B cell (primary cell): ENCODE data around the gene ADIPOR1. TPM values are rescaled to one million over a fixed set of nuclear protein-coding genes. Genes with fewer than 3 reads are reported as not detected.

Experiments used
- ATAC-seq: fragments of 200-7000 bp; cut with Tn5 transposase; one replicate; pipeline ENCODE4 v1.10.0; 2021; ENCODE audit warnings: low read depth, mild to moderate bottlenecking, moderate number of reproducible peaks, moderate library complexity
- CTCF ChIA-PET: fragments of 350-600 bp; sonication (Branson Sonifier 250); formaldehyde crosslinking; loops from one replicate; lab custom pipeline; 2021; ENCODE audit warnings: antibody characterized with exemption, inconsistent platforms; lab: Charles Lee
- POLR2A ChIA-PET: fragments of 350-600 bp; sonication (Branson Sonifier 250); formaldehyde crosslinking; loops from one replicate; lab custom pipeline; 2021; ENCODE audit warnings: antibody characterized with exemption; lab: Charles Lee
- DNase-seq: peaks from one replicate; pipeline ENCODE4 v3.0.0; 2013
- H2AFZ ChIP-seq: 2 replicates; pipeline ENCODE4 v1.6.1; 2012; ENCODE audit warnings: mild to moderate bottlenecking, low read depth, low read length; ENCODE audit not compliant: insufficient read depth, poor library complexity, severe bottlenecking
- H3K27ac ChIP-seq, 2 donors: 1 replicate in 1 of 2; 2 replicates in 1 of 2; pipeline ENCODE4 v1.5.1; 2012 to 2013; ENCODE audit warnings: low read length in 2 of 2, mild to moderate bottlenecking in 2 of 2, moderate library complexity in 1 of 2
- H3K27me3 ChIP-seq, 4 experiments: fragments of 200-600 bp in 1 of 4; sonication (generic) in 1 of 4; replicated peaks in 1 of 4; 1 replicate in 2 of 4; 2 replicates in 2 of 4; pipeline versions ENCODE4 v1.6.1 to v1.7.0; 2013 to 2016; ENCODE audit warnings: low read length in 3 of 4, mild to moderate bottlenecking in 2 of 4, mixed read lengths in 1 of 4, moderate library complexity in 1 of 4; ENCODE audit not compliant: insufficient read depth in 4 of 4, control insufficient read depth in 3 of 4; ENCODE audit errors: control extremely low read depth in 1 of 4
- H3K36me3 ChIP-seq, 2 experiments: replicated peaks in 1 of 2; 1 replicate in 1 of 2; 2 replicates in 1 of 2; pipeline versions ENCODE4 v1.6.1 to v1.7.1; 2013; ENCODE audit warnings: low read length in 1 of 2; ENCODE audit not compliant: insufficient read depth in 2 of 2, control insufficient read depth in 1 of 2; ENCODE audit errors: control extremely low read depth in 1 of 2, extremely low read depth in 1 of 2
- H3K4me1 ChIP-seq, 2 donors: fragments of 200-600 bp in 1 of 2; sonication (generic) in 1 of 2; 1 replicate in 1 of 2; 2 replicates in 1 of 2; pipeline versions ENCODE4 v1.5.1 to v1.6.1; 2013 to 2017; ENCODE audit warnings: low read length in 2 of 2; ENCODE audit not compliant: control insufficient read depth in 2 of 2, insufficient read depth in 2 of 2
- H3K4me2 ChIP-seq: replicated peaks from 2 replicates; pipeline ENCODE3; 2012; ENCODE audit warnings: mild to moderate bottlenecking, low read depth, low read length; ENCODE audit not compliant: poor library complexity, severe bottlenecking
- H3K4me3 ChIP-seq, 5 experiments: fragments of 200-600 bp in 1 of 5; sonication (generic) in 1 of 5; 1 replicate in 3 of 5; 2 replicates in 2 of 5; pipeline versions ENCODE4 v1.5.1 to v1.7.0; 2011 to 2016; ENCODE audit warnings: low read length in 4 of 5, mild to moderate bottlenecking in 4 of 5, low read depth in 2 of 5, control low read depth in 1 of 5, moderate library complexity in 1 of 5; ENCODE audit not compliant: insufficient read depth in 1 of 5; ENCODE audit errors: control extremely low read depth in 1 of 5, extremely low read depth in 1 of 5
- H3K79me2 ChIP-seq: fragments of 200-600 bp; sonication (generic); one replicate; pipeline ENCODE4 v1.6.0; 2016; ENCODE audit warnings: low read length; ENCODE audit not compliant: control insufficient read depth, insufficient read depth
- H3K9ac ChIP-seq: fragments of 200-600 bp; sonication (generic); 2 replicates; pipeline ENCODE4 v1.6.1; 2017; ENCODE audit warnings: mild to moderate bottlenecking, low read length, moderate library complexity
- H3K9me3 ChIP-seq, 3 donors: one replicate each; pipeline versions ENCODE4 v1.6.1 to v1.7.1; 2013; ENCODE audit warnings: low read length in 2 of 3; ENCODE audit not compliant: control insufficient read depth in 2 of 3, insufficient read depth in 1 of 3; ENCODE audit errors: control extremely low read depth in 1 of 3
- H4K20me1 ChIP-seq: 2 replicates; pipeline ENCODE4 v1.6.0; 2012; ENCODE audit warnings: mild to moderate bottlenecking, low read length; ENCODE audit not compliant: insufficient read depth, control insufficient read depth, poor library complexity, severe bottlenecking
- H3K27ac Mint-ChIP-seq: one replicate; pipeline ENCODE4 v1.8.0; 2021; ENCODE audit warnings: mixed read lengths
- H3K27me3 Mint-ChIP-seq: one replicate; pipeline ENCODE4 v1.8.0; 2021; ENCODE audit warnings: mixed read lengths
- H3K4me1 Mint-ChIP-seq: one replicate; pipeline ENCODE4 v1.8.0; 2021; ENCODE audit warnings: mixed read lengths
- H3K4me3 Mint-ChIP-seq: one replicate; pipeline ENCODE4 v1.8.0; 2021; ENCODE audit warnings: mixed read lengths
- H3K9me3 Mint-ChIP-seq: one replicate; pipeline ENCODE4 v1.8.0; 2022; ENCODE audit warnings: mixed read lengths; ENCODE audit not compliant: insufficient read depth
- EZH2 ChIP-seq: IDR thresholded peaks from 2 replicates; pipeline ENCODE4 v1.6.1; 2012; ENCODE audit warnings: borderline replicate concordance, low read depth, mild to moderate bottlenecking, moderate library complexity, low read length; ENCODE audit not compliant: insufficient read depth, poor library complexity, severe bottlenecking
- WGBS: methylation state at CpG from one replicate; pipeline ENCODE4 v1.1.5; 2013; ENCODE audit warnings: missing lambda C conversion rate; ENCODE audit not compliant: insufficient coverage; 5-methylcytosine and 5-hydroxymethylcytosine counted together
- intact Hi-C: fragments of 100-400 bp; cut with micrococcal nuclease; formaldehyde crosslinking; loops from one replicate; pipeline ENCODE4 v1.10.0; 2022
- polyA plus RNA-seq: library from polyadenylated mRNA; depleted of rRNA; stranded (reverse); fragments of >200 nt; gene quantifications from 2 replicates; pipeline ENCODE4 v1.2.3, GENCODE V29; 2012
- total RNA-seq, 2 donors: library from RNA; stranded (reverse); fragments of 120-200 nt in 1 of 2; gene quantifications; 1 replicate in 1 of 2; 2 replicates in 1 of 2; pipeline versions ENCODE4 v1.2.3 to v1.2.4, GENCODE V29; 2013 to 2022
- TF ChIP-seq, protein P1 (sequence below): fragments of 200-600 bp; IDR thresholded peaks from one replicate; pipeline ENCODE4 v1.8.0; 2022; ENCODE audit warnings: antibody characterized with exemption, mild to moderate bottlenecking

The ADIPOR1 gene
- total and polyA plus RNA-seq, 2 donors (not counting 1 experiment from before 2014, with no cell fraction given) = 44.2 to 49.5 TPM

DNA sequence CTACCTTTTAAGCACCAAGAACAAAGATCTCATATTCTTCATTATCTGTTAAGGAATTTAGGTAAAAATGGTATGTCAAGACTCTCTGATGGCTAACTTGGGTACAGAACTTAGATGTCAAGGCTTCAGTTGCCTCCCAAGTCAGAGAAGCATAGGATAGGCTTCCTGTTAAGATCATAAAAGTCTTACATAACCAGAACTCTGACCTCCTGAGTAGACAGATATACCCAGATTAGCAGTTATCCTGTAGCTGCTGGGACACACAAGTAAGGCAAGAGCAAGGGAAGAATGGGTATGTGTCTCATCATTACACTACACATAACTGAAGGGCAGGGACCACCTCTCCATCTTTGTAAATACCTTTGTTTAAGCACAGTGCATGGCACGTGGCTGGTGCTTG, 15.7 kb downstream of the ADIPOR1 start:
- ChIA-PET POLR2A (no interaction called here), CTCF (interaction anchor here (0.6 kb wide), 1 partner anchor 42 kb away, joined by 3 read pairs; no protein-coding TSS in a partner anchor)
- Histone ChIP-seq H3K9ac (no peak overlapping the region), H3K4me1 (no peaks in the 10 kb centered on the region), H3K9me3 (no peaks in the 10 kb centered on the region), H3K4me3 (no peak overlapping the region), H3K27me3 (no peaks in the 10 kb centered on the region), H3K79me2 (no peaks in the 10 kb centered on the region), H4K20me1 (peaks cover 5% of the 10 kb centered on the region), H3K27ac (no peak overlapping the region), H3K36me3 (peaks cover 9 to 59% of the 10 kb centered on the region in 2 experiments), H3K4me2 (no peak overlapping the region), H2AFZ (no peak overlapping the region)
- TF ChIP-seq EZH2 = no peak
- TF ChIP-seq, protein P1, sequence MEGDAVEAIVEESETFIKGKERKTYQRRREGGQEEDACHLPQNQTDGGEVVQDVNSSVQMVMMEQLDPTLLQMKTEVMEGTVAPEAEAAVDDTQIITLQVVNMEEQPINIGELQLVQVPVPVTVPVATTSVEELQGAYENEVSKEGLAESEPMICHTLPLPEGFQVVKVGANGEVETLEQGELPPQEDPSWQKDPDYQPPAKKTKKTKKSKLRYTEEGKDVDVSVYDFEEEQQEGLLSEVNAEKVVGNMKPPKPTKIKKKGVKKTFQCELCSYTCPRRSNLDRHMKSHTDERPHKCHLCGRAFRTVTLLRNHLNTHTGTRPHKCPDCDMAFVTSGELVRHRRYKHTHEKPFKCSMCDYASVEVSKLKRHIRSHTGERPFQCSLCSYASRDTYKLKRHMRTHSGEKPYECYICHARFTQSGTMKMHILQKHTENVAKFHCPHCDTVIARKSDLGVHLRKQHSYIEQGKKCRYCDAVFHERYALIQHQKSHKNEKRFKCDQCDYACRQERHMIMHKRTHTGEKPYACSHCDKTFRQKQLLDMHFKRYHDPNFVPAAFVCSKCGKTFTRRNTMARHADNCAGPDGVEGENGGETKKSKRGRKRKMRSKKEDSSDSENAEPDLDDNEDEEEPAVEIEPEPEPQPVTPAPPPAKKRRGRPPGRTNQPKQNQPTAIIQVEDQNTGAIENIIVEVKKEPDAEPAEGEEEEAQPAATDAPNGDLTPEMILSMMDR = no peak
- Mint-ChIP-seq H3K27ac (no peak overlapping the region), H3K9me3 (no peaks in the 10 kb centered on the region), H3K27me3 (no peaks in the 10 kb centered on the region), H3K4me3 (no peak overlapping the region), H3K4me1 (no peaks in the 10 kb centered on the region)
- intact Hi-C loops = no loop called here
- no CpG with 5 or more reads among the region's 1 CpG for WGBS
- ATAC-seq = no peak
- DNase-seq = no peak

DNA sequence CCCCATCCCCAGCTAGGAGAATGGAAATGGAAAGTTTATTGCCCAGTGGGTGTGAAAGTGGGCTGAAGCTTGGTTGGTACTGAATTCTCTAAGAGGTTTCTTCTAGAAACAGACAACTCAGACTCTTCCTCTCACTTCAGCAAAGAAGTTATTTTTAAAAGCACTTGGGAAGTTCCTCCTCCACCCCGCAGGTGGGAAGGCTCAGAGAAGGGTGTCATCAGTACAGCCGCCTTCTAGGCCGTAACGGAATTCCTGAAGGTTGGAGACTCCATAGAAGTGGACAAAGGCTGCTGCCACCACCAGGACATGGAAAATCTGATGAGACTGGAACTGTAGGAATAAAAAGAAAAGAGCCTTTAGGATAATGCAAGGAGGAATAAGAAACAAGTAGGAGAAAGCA, 16.7 kb downstream of the ADIPOR1 start:
- no peak overlapping the region for H2AFZ ChIP-seq
- ChIA-PET CTCF (no interaction called here), POLR2A (no interaction called here)
- no peaks in the 10 kb centered on the region for H3K27me3 ChIP-seq
- 100% methylated on average over 4 of the region's 4 CpGs for WGBS
- peaks cover 9 to 56% of the 10 kb centered on the region in 2 experiments for H3K36me3 ChIP-seq
- no peak overlapping the region for H3K4me3 Mint-ChIP-seq
- intact Hi-C loops = no loop called here
- no peak overlapping the region for H3K4me3 ChIP-seq
- DNase-seq = no peak
- no peak for ATAC-seq
- H3K27ac Mint-ChIP-seq = no peak overlapping the region
- no peak overlapping the region for H3K4me2 ChIP-seq
- H3K27me3 Mint-ChIP-seq = no peaks in the 10 kb centered on the region
- no peak overlapping the region for H3K27ac ChIP-seq
- H3K4me1 ChIP-seq = no peaks in the 10 kb centered on the region
- H3K9ac ChIP-seq = no peak overlapping the region
- H3K79me2 ChIP-seq = no peaks in the 10 kb centered on the region
- peaks cover 2% of the 10 kb centered on the region for H4K20me1 ChIP-seq
- TF ChIP-seq, protein P1 = no peak
- TF ChIP-seq EZH2 = no peak
- H3K4me1 Mint-ChIP-seq = no peaks in the 10 kb centered on the region
- no peaks in the 10 kb centered on the region for H3K9me3 ChIP-seq
- H3K9me3 Mint-ChIP-seq = no peaks in the 10 kb centered on the region
